Chondrocyte (in vitro differentiated cells): ENCODE results near the gene SVEP1. TPM values are rescaled to one million over a fixed set of nuclear protein-coding genes. Genes with fewer than 3 reads are reported as not detected.

Experiments
- DNase-seq: peaks from one replicate; pipeline ENCODE4 v3.0.0; 2021; ENCODE audit warnings: mixed read lengths, low spot score
- H3K27ac Mint-ChIP-seq: one replicate; pipeline ENCODE4 v1.8.0; 2021; ENCODE audit warnings: mild to moderate bottlenecking, moderate library complexity, mixed read lengths; ENCODE audit not compliant: unreplicated experiment
- H3K27me3 Mint-ChIP-seq: 2 replicates; pipeline ENCODE4 v1.8.0; 2021; ENCODE audit warnings: low read depth, mixed read lengths
- H3K36me3 Mint-ChIP-seq: 2 replicates; pipeline ENCODE4 v1.8.0; 2021; ENCODE audit warnings: low read depth, mixed read lengths
- H3K4me1 Mint-ChIP-seq: 2 replicates; pipeline ENCODE4 v1.8.0; 2021; ENCODE audit warnings: low read depth, mild to moderate bottlenecking, mixed read lengths
- H3K4me3 Mint-ChIP-seq: one replicate; pipeline ENCODE4 v1.8.0; 2021; ENCODE audit warnings: mild to moderate bottlenecking, moderate library complexity, mixed read lengths; ENCODE audit not compliant: unreplicated experiment
- H3K9me3 Mint-ChIP-seq: 2 replicates; pipeline ENCODE4 v1.8.0; 2021; ENCODE audit warnings: low read depth, mixed read lengths
- total RNA-seq: library from RNA; stranded (reverse); gene quantifications from 3 replicates; pipeline ENCODE4 v1.2.1, GENCODE V29; 2021
- TF ChIP-seq, protein P1 (sequence below): fragments of 200-600 bp; sonication (generic); IDR thresholded peaks from 2 replicates; pipeline ENCODE4 v1.5.0; 2021; ENCODE audit warnings: antibody characterized with exemption, mild to moderate bottlenecking, moderate library complexity

The SVEP1 gene
- total RNA-seq, 1 donor from 2014 or later: 0.72 TPM

- no peaks in the 10 kb centered on the region for H3K27me3 Mint-ChIP-seq
- no peak for DNase-seq
- peaks cover 11% of the 10 kb centered on the region for H3K9me3 Mint-ChIP-seq
- H3K4me3 Mint-ChIP-seq: no peak overlapping the region
- no peak overlapping the region for H3K27ac Mint-ChIP-seq
- H3K36me3 Mint-ChIP-seq: no peaks in the 10 kb centered on the region
- H3K4me1 Mint-ChIP-seq: no peaks in the 10 kb centered on the region
- TF ChIP-seq, protein P1, sequence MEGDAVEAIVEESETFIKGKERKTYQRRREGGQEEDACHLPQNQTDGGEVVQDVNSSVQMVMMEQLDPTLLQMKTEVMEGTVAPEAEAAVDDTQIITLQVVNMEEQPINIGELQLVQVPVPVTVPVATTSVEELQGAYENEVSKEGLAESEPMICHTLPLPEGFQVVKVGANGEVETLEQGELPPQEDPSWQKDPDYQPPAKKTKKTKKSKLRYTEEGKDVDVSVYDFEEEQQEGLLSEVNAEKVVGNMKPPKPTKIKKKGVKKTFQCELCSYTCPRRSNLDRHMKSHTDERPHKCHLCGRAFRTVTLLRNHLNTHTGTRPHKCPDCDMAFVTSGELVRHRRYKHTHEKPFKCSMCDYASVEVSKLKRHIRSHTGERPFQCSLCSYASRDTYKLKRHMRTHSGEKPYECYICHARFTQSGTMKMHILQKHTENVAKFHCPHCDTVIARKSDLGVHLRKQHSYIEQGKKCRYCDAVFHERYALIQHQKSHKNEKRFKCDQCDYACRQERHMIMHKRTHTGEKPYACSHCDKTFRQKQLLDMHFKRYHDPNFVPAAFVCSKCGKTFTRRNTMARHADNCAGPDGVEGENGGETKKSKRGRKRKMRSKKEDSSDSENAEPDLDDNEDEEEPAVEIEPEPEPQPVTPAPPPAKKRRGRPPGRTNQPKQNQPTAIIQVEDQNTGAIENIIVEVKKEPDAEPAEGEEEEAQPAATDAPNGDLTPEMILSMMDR: no peak
Measured at GRCh38 chr9:110414471-110414870, 165.1 kb downstream of the SVEP1 start.

DNA sequence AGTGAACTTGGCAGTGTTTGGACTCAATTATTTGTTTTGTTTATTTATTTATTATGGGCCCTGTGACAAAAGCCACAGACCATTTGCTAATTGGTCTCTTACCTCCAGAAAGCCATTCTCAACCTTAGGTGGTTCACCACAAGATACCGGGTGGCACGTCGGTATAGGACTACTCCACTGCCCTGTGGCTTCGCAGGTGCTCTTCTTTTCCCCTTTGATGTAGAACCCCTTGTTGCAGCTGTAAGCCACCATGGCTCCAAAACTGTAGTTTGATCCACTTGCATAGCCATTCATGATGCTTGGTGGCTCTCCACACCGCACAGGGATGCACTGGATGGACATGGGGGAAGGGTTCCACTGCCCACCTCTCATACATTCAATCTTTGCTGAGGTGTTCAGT is 168.6 kb downstream of the SVEP1 start:
- peaks cover 3% of the 10 kb centered on the region for H3K27me3 Mint-ChIP-seq
- peaks cover 2% of the 10 kb centered on the region for H3K9me3 Mint-ChIP-seq
- H3K27ac Mint-ChIP-seq: no peak overlapping the region
- no peak overlapping the region for H3K4me3 Mint-ChIP-seq
- no peaks in the 10 kb centered on the region for H3K4me1 Mint-ChIP-seq
- no peaks in the 10 kb centered on the region for H3K36me3 Mint-ChIP-seq
- TF ChIP-seq, protein P1: no peak
- no peak for DNase-seq

DNA sequence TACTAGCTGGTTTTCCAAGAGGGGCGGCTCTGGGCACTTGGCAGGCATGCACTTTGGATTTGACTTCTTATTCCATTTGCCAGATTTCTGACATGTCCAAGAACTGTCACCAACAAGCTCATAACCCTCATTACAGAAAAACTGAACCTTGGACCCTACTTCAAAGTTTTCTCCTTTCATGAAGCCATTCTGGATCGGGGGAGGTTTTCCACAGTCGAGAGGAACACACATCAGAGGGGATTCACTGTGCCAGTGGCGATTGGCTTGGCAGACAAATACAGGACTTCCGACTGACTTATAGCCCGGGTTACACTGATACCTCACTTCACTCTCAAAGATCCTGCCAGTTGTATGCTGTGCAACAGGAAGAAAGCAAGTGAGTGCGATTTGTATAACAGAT is 170.9 kb downstream of the SVEP1 start:
- DNase-seq: no peak
- H3K4me1 Mint-ChIP-seq: no peaks in the 10 kb centered on the region
- no peak overlapping the region for H3K27ac Mint-ChIP-seq
- peaks cover 3% of the 10 kb centered on the region for H3K27me3 Mint-ChIP-seq
- no peak overlapping the region for H3K4me3 Mint-ChIP-seq
- no peaks in the 10 kb centered on the region for H3K9me3 Mint-ChIP-seq
- no peaks in the 10 kb centered on the region for H3K36me3 Mint-ChIP-seq
- TF ChIP-seq, protein P1: no peak

GRCh38 chr9:110405858-110406443 is 173.6 kb downstream of the SVEP1 start:
- H3K27me3 Mint-ChIP-seq: peaks cover 3% of the 10 kb centered on the region
- H3K27ac Mint-ChIP-seq: no peak overlapping the region
- H3K36me3 Mint-ChIP-seq: no peaks in the 10 kb centered on the region
- no peak overlapping the region for H3K4me3 Mint-ChIP-seq
- no peaks in the 10 kb centered on the region for H3K9me3 Mint-ChIP-seq
- TF ChIP-seq, protein P1: no peak
- H3K4me1 Mint-ChIP-seq: no peaks in the 10 kb centered on the region
- no peak for DNase-seq

- H3K9me3 Mint-ChIP-seq: no peaks in the 10 kb centered on the region
- H3K4me3 Mint-ChIP-seq: no peak overlapping the region
- no peaks in the 10 kb centered on the region for H3K4me1 Mint-ChIP-seq
- H3K27ac Mint-ChIP-seq: no peak overlapping the region
- no peaks in the 10 kb centered on the region for H3K36me3 Mint-ChIP-seq
- H3K27me3 Mint-ChIP-seq: peaks cover 3% of the 10 kb centered on the region
- DNase-seq: no peak
- TF ChIP-seq, protein P1: no peak
Measured at GRCh38 chr9:110404473-110404872, 175.1 kb downstream of the SVEP1 start.
